ENCODE data around the gene SORCS2.

SORCS2 gene

DNA sequence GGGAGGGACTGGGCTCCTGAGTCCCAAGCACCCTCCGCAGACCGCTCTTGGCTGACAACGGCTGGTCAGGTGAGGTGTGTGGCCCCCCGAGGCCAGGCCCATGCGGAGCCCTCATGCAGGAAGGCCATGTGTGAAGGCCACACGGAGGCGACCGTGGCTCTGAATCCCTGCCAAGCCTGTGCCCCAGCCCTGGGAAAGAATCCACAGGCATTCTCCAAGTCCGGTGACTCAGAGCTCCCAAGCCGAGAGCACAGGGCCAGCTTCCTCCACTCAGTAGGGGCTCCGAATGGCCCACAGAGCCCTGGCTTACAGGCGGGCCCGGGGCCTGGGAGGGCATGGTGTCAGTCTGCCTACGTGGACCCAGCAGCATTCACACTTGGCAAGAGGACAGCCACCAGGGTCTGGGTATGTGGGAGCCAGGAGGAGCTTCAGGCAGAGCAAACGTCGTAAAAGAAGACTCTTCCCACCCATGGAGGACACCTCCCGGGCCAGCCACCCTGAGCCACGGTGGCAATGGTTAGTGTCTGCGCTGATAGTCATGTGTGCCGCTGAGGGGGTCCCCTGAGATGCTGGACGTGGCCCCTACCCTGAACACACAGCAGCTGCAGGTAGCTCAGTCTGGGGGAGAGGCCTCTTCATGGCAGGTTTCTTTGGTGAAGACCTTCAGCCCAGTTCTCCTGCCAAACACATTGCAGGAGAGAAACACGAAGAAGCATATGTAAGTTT, 136.7 kb downstream of the SORCS2 start:
- DNase-seq: peak; percentile 35 to 42

DNA sequence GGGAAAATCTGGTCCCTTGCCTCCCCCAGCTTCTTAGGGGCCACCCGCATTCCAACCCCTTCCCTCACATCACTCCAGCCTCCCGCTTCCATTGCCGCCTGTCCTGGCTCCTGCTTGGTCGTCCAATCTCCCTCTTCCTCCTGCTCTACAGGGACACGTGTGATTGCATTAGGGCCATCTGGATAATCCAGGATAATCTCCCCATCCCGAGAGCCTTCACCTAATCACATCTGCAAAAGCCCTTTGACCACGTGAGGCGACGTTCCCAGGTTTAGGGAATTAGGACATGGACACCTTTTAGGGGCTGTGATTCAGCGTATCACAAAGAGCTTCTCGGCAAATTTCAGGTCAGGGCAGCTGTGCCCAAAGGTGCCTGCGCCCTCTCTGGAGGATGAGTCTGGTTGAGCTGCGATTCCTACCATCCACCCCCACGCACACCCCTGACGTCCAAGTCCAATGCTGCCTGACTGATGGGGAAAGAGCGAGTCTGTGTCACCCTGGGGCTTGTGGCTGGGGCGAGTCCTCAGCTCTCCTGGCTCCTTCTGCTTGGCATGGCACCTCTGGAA, 137.8 kb downstream of the SORCS2 start:
- no peak for DNase-seq

GRCh38 chr4:7330811-7331681, 138.7 kb downstream of the SORCS2 start:
- no peak for DNase-seq

- no peak for DNase-seq
Measured at GRCh38 chr4:7331682-7332000, 139.3 kb downstream of the SORCS2 start.

- no peak for DNase-seq
Measured at GRCh38 chr4:7332216-7333023, 140.1 kb downstream of the SORCS2 start.

GRCh38 chr4:7333024-7333780, 140.9 kb downstream of the SORCS2 start:
- no peak for DNase-seq

DNA sequence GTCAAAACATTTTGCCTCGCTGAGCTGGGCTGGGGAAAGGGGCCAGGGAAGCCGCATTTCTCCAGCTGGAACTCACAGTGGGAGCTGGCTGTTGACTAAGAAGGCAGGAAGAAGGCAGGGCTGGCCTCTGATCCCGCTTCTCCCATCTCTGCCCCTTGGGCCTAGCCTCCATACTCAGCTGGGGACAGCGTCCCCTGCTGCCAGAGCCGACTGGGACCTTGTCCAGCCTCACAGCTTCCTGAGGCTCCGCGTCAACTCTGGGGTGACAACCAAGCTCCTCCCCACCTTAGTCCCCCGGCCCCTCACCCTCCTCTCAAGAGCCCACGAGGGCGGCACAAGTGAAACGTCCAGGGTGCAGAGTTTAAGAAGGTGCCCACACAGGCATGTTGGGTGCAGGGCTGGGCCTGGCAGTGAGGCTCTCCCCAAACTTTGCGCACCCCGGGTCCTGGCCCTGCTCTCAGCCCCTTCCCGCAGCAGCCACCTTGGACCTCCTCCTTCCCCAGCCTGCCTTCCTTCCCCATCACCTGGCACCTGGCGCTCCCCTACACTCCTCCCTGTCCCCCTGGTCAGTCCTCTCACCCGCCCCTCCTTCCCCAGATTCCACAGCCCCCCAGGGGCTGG, 141.6 kb downstream of the SORCS2 start:
- DNase-seq: no peak

GRCh38 chr4:7334521-7335275, 142.4 kb downstream of the SORCS2 start:
- DNase-seq: no peak

- DNase-seq: peak; percentile 28 to 74
Measured at GRCh38 chr4:7335344-7336066, 143.2 kb downstream of the SORCS2 start.

DNA sequence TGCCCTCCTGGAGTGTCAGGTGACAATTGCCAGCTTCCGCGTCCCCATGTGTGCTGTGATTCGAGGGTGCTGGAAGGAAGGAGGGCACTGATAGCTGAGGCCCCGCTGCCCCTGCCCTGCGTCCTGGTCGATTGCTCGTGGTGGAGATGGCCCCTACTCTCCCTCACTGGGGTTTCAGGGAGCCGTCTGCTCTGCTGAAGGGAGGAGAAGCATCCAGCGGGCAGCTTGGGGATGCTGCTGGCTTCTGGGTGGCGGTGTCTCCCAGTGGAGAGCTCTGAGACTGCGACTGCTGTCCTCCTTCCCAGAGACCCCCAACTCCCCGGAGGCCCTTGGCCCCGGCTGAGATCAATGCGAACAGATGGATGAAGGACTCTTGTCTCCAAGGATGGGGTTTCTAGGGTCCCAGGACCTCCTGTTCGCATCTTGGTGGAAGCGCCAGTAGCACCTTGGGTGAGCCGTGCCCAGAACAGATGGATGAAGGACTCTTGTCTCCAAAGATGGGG, 143.8 kb downstream of the SORCS2 start:
- no peak for DNase-seq

DNA sequence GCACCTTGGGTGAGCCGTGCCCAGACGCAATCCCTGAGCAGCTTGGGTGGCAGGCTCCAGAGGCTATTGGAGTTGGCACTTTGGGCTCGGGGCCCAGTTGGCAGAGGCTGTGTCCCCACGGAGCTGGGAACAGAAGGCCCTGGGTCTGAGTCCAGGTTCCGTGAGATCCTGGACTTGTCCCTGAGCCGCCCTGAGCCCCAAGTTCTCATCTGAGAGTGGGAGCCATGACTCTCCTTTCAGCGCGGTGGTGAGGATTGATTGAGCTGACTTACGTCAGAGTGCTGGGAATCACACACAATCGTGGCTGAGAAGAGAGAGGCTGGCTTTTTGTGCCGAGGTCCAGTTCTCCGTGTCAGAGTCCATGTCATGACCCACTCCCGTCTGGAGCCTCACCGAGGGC, 144.4 kb downstream of the SORCS2 start:
- DNase-seq: no peak

- DNase-seq: no peak
Measured at GRCh38 chr4:7337196-7338058, 145.1 kb downstream of the SORCS2 start.

DNA sequence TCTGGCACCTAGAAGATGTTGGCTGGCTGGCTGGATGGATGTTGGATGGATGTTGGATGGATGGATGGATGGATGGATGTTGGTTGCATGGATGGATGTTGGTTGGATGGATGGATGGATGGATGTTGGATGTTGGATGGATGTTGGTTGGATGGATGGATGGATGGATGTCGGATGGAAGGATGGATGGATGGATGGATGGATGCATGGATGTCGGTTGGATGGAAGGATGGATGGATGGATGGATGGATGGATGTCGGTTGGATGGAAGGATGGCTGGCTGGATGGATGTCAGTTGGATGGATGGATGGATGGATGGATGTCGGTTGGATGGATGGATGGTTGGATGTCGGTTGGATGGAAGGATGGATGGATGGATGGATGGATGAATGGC, 145.7 kb downstream of the SORCS2 start:
- no peak for DNase-seq

DNA sequence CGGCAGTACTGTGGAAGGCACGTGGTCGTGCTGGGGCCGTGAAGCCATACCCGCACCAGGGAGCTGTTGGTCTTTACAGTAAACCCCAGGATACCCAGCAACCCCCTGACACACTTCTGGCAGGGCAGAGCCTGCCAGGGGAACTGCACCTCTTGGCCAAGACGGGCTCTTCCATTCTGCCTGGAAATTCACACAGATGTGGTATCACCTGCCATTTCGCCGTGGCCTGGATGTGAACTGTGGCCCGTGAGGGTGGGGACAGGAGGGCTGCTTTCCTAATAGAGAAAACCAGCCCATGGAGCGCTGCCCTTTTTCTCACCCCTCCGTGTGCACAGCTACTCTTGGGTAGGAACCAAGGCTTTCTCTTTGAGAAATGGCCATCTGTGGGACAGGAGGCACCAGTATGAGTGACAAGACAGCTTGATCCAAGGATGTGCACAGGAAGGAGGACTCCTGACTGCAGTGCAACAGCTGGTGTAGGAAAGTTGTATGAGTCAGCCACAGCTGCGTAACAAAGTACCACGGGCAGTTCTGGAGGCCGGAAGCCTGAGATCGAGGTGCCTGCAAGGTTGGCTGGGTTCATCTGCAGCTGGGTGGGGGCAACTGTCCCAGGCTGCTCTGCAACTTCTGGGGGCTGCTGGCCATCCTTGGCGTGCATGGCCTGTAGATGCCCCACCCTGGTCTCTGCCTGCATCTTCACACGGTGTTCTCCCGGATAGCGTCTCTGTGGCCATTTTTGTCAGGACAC, 146.7 kb downstream of the SORCS2 start:
- DNase-seq: no peak

DNA sequence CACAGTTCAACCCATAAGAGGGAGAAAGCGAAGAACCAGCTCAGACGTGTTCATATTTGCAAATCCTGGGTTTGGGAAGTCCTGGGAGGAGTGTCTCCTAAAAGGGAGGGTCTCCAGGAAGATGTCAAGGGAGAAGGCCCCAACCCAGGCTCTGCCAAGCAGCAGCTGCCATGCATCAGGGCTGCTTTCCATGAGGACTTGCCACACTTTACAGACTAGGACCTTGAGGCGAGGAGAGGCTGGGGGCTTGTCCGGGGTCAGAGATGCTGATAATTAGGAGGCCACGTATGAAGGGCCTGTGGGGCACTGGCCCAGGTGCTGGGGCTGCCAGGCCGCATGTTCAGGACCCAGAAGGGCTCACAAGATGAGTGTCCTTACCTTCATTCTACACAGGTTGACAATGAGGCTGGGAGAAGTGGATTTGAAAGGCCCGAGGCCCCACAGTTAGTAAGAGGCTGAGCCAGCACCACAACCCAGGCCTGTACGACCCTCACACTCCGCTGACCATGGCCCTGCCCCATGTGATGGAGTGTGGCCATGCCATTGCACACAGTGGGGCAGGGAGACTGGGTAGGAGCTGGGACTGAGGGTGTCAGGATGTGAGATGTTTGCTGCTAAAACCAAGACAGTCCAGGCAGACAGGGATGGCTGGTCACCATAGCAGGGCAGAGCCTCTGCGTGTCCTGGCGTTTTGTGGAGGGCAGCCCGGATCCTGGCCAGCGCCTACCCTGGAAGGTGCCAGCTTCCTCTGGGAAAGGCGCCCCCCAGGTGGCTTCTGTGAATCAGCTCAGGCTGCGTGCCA, 147.6 kb downstream of the SORCS2 start:
- no peak for DNase-seq

DNA sequence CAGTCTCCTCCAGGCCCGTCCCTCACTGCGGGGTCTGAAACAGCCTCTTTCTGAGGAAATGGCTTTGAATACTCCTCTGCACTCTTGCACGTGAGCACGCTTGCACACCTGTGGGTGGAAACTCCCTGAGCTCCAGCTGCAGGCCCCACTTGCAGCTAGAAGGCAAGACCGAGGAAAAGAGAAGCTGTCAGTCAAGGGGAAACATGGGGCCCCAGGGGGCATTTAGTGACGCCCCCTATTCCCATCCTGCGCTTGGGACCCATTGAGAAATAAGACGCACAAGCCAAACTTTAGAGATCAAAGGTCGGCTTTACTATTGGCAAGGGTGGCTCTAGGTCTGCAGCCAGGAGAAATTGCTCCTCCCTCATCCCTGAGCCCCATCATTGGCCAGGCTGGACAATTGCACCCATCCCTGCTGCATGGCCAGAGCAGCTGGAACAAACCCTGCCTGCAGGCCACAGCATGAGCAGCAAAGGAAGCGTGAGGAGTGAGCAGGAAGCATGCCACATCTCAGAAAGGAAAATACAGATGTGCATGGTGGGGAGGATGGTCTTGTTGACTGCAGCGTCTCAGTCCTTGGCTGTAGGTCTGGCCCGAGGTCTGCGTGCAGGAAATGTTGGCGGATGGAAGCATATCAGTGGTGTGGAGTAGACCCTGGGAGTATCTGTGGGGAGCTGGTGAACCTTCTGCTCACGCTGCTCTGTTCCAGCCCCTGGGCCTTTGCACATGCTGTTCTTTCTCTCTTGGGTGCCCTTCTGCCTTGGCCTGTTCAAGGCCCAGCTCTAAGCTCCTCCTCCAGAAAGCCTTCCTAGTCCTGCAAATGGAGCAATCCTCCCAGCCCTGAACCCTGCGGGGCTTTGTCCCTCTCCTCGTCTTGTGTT, 148.5 kb downstream of the SORCS2 start:
- no peak for DNase-seq
